Activated naive CD4-positive, alpha-beta T cell treated with anti-CD3 and anti-CD28 coated beads, Interleukin-2, amount 50 U/mL, for 72 hours (primary cell): ENCODE results near the gene ELANE. TPM values are rescaled to one million over a fixed set of nuclear protein-coding genes. Genes with fewer than 3 reads are reported as not detected.
"Not testable (repeated sequence)": the region's sequence is repeated elsewhere in the genome, so short reads cannot be mapped to it uniquely, and the experiment has no call there.

Source experiments
- ATAC-seq, 2 donors: fragments of 150-1000 bp; cut with Tn5 transposase; 2 replicates each; pipeline ENCODE4 v1.10.0; 2021; ENCODE audit warnings: mild to moderate bottlenecking in 2 of 2, moderate library complexity in 2 of 2
- DNase-seq, 2 donors: peaks; one replicate each; pipeline ENCODE4 v3.0.0; 2021 to 2022; ENCODE audit warnings: low spot score in 2 of 2
- H3K27ac Mint-ChIP-seq, 2 donors: one replicate each; pipeline ENCODE4 v1.8.0; 2022; ENCODE audit warnings: mild to moderate bottlenecking in 2 of 2, mixed read lengths in 2 of 2
- H3K36me3 Mint-ChIP-seq, 2 donors: one replicate each; pipeline ENCODE4 v1.8.0; 2022; ENCODE audit warnings: mixed read lengths in 2 of 2
- H3K9me3 Mint-ChIP-seq, 2 donors: one replicate each; pipeline ENCODE4 v1.8.0; 2022; ENCODE audit warnings: mixed read lengths in 2 of 2
- total RNA-seq, 2 donors: library from RNA; stranded (reverse); gene quantifications; one replicate each; pipeline ENCODE4 v1.2.3, GENCODE V29; 2022

Gene ELANE
- total RNA-seq, 2 donors from 2014 or later, result not detected

GRCh38 chr19:812049-812746 is 39.9 kb upstream of the ELANE start:
- peak overlapping the region in 1 of 2 donors; percentile 95 for H3K27ac Mint-ChIP-seq
- peaks cover 9 to 39% of the 10 kb centered on the region in 2 donors for H3K36me3 Mint-ChIP-seq
- peaks cover 5 to 14% of the 10 kb centered on the region in 2 donors for H3K9me3 Mint-ChIP-seq
- ATAC-seq (peak in 1 of 2 donors; percentile 1), DNase-seq (no peak)

- Mint-ChIP-seq H3K27ac (no peak overlapping the region), H3K36me3 (peaks cover 3 to 34% of the 10 kb centered on the region in 2 donors), H3K9me3 (peaks cover 5 to 14% of the 10 kb centered on the region in 2 donors)
- no peak for DNase-seq
- peak in 1 of 2 donors; percentile 0 for ATAC-seq
Observed at GRCh38 chr19:812747-813218, 39.3 kb upstream of the ELANE start.

DNA sequence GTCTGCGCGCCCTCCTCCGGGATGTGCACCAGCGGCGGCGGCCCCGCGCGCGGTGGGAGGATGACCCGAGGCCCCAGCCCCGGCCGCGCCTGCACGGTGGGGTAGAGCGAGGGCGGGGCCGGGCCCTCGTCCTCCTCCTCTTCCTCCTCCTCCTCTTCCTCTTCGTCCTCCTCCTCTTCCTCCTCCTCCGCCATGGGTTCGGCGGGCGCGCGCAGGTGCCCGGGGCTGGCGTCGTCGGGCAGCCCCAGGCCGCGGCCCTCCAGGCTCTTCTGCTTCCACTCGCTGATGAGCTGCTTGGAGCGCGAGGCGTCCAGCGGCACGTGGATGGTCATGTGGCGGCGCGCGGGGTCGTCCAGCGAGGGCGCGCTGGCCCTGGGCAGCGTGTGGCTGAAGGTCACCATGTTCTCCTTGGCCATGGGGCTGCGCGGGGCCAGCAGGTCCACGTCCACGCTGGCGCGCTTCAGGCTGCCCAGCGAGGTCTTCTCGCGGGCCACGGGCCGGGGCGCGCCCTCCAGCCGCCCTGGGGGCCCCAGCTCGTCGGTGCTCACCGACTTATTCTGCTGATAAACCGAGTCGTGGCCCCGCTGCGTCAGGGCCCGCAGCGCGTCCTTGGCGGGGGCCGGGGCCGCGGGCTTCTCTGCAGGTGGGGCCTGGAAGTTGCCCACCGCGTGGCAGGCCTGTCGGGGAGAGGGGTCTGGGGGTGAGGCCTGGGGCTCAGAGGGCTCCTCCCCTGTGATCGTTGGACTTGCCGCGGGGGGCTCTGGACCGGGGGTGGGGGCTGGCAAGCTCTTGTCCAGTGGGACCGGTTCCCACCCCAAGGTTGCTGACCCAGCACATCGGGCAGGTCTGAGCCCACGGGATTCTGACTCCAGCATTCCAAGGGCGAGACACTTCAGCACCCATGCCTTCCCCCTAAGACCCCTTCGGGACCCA is 38.6 kb upstream of the ELANE start:
- H3K9me3 Mint-ChIP-seq, result peaks cover 5 to 14% of the 10 kb centered on the region in 2 donors
- no peak for DNase-seq
- peaks cover 0 to 31% of the 10 kb centered on the region in 2 donors for H3K36me3 Mint-ChIP-seq
- ATAC-seq, result peak; percentile 1 to 5
- H3K27ac Mint-ChIP-seq, result peak overlapping the region; percentile 50 to 82

DNA sequence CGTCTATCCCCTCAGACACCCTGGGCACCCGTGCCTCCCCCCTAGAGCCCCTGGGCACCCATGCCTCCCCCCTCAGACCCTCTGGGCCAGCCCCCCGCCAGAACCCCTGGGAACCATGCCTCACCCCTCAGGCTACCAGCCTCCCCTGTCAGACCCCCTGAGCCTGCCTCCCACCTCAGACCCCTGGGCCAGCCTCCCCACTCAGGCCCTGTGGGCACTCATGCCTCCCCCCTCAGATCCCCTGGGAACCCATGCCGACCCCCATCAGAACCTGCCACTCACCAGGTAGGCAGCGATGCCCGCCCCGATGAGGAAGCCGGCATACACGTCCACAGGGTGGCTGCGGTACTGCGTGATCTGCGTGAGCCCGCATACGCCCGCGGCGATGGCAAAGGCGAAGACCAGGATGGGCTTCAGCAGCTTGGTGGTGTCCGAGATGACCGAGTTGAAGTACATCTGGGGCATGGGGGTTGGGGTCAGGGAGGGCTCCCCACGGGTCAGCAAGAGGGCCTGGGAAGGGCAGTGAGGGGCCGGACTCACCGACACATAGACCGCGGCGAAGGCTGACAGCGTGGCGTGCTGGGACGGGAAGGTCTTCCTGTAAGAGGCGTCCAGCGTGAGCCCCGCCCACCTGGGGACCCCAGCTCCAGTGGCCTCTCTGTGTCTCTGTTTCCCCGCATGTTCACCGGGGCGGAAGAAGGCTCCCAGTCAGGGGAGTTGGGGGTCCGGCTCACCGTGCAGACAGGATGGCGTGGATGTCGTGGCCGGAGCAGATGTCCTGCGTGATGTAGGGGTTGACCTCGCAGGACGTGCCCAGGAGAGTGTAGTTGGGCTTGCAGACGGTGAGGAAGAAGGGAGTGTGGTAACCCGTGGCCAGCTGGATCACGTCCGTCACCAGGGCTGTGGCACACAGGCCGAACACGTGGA is 37.7 kb upstream of the ELANE start:
- peaks cover 5 to 14% of the 10 kb centered on the region in 2 donors for H3K9me3 Mint-ChIP-seq
- peak overlapping the region; percentile 82 to 93 for H3K27ac Mint-ChIP-seq
- DNase-seq (peak in 1 of 2 donors; percentile 24), ATAC-seq (peak; percentile 2 to 23)
- H3K36me3 Mint-ChIP-seq, result peaks cover 0 to 30% of the 10 kb centered on the region in 2 donors

DNA sequence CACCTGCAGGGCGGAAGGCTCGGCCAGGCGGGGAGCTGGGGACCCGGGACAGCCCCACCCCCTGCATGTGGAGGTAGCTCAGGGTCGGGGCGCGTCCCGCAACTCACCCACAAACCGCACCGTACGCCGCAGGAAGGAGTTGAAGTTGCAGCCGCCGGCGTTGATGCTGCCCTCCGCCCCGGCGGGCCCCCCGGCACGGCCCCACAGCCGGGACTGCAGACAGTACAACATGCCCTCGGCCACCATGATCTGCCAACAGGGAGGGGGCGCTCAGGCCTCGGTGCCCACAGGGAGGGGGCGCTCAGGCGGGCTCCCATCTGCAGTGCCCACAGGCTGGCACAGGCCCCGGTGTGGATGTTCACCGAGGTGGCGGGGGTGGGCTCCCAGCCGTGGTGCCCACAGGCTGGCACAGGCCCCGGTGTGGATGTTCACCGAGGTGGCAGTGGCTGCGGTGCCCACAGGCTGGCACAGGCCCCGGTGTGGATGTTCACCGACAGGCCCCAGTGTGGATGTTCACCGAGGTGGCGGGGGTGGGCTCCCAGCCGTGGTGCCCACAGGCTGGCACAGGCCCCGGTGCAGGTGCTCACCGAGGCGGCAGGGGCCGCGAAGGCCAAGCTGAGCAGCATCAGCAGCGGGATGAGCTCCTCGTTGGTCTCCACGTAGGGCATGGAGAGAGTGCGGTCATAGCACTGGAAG is 36.9 kb upstream of the ELANE start:
- ATAC-seq, result peak; percentile 10 to 25

GRCh38 chr19:815775-816499 is 36.2 kb upstream of the ELANE start:
- DNase-seq (no peak), ATAC-seq (peak; percentile 9 to 10)
- Mint-ChIP-seq H3K36me3 (peaks cover 0 to 17% of the 10 kb centered on the region in 2 donors), H3K27ac (peak overlapping the region; percentile 65 to 74), H3K9me3 (peaks cover 5 to 14% of the 10 kb centered on the region in 2 donors)

More for the DNA sequence above, 36.9 kb upstream of the ELANE start:
- peak overlapping the region; percentile 82 to 93 for H3K27ac Mint-ChIP-seq
- H3K9me3 Mint-ChIP-seq, result peaks cover 5 to 14% of the 10 kb centered on the region in 2 donors
- H3K36me3 Mint-ChIP-seq, result peaks cover 0 to 23% of the 10 kb centered on the region in 2 donors
- DNase-seq, result no peak

DNA sequence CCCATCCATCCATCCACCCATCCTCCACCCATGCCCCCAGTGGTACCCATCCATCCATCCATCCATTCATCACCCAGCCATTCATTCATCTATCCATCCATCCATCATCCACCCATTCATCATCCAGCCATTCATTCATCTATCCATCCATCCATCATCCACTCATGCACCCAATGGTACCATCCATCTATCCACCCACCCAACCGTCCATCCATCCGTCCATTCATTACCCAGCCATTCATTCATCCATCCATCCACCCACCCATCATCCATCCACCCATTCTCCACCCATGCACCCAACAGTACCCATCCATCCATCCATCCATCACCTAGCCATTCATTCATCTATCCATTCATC is 35.6 kb upstream of the ELANE start:
- H3K27ac Mint-ChIP-seq, result peak overlapping the region; percentile 2 to 74
- ATAC-seq, result no peak
- DNase-seq, result no peak
- peaks cover 0 to 17% of the 10 kb centered on the region in 2 donors for H3K36me3 Mint-ChIP-seq
- peaks cover 5 to 14% of the 10 kb centered on the region in 2 donors for H3K9me3 Mint-ChIP-seq

GRCh38 chr19:820212-820611 is 31.9 kb upstream of the ELANE start:
- not testable (repeated sequence) for H3K36me3 Mint-ChIP-seq, H3K27ac Mint-ChIP-seq, DNase-seq, ATAC-seq
- H3K9me3 Mint-ChIP-seq, result peaks cover 5 to 14% of the 10 kb centered on the region in 2 donors

DNA sequence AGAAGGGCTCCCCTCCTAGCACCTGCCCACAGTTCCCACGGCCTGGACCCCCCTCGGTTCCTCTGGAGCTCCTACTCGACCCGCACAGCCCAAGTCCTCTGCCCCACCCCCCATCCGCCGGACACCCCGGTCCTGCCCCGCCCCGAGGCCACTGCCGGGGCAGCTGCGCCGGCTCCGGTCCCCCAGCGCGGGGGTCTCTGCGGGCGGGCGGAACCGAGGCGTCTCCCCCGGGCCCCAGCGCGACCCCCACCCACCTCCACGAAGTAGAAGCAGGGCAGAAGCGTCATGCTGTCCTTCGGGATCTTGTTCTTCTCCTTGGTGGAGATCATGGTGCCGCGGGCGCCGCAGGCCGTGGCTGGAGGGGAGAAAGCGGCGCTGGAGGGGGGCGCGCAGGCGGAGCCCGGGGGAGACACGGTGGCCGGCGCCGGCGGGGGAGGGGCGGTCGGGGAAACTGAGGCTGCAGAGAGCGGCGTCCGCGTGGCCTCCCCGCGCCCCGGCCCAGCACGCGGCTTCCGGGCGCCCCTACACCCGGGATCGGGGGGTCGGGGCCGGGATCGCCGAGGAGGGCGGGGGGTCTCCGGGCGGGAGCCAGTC is 30.8 kb upstream of the ELANE start:
- peak in 1 of 2 donors; percentile 5 for ATAC-seq
- Mint-ChIP-seq H3K9me3 (peaks cover 4 to 7% of the 10 kb centered on the region in 2 donors), H3K36me3 (no peaks in the 10 kb centered on the region), H3K27ac (no peak overlapping the region)
- no peak for DNase-seq

- Mint-ChIP-seq H3K9me3 (peaks cover 0 to 1% of the 10 kb centered on the region in 2 donors), H3K36me3 (no peaks in the 10 kb centered on the region), H3K27ac (no peak within 1 kb of the TSS)
- ATAC-seq, result peak in 1 of 2 donors; percentile 6
- no peak for DNase-seq
Observed at GRCh38 chr19:821825-822503, 30.1 kb upstream of the ELANE start, which contains the start of gene PLPPR3. PLPPR3 (minus strand) TSS chr19:821955; CDS start chr19:821559, 396 bp downstream.

DNA sequence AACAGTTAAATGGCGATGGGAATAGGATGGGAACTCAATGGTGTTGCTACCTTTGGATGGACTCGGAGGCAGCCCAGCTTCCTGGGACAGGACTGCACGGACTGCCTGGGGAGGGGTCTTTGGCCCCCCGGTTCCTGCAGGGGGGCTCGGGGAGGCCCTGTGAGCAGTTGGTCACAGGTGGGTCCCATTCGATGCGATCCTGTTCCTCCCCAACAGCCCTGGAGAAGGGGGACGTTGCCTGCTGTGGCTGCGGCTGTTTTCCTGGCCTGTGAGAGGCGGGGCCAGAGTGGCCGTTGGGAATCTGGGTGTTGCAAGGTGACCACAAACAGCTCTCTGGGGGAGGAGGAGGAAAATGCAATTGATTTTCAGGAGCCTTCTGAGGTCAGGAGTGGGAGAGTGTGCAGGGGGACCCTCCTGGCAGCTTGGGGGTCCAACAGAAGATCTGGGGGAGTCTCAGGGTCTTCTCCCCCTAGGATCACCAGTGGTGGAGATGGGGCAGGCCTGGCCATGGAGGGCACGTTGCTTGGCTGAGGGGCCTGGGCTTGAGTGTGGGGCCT is 28.5 kb upstream of the ELANE start:
- DNase-seq (no peak), ATAC-seq (no peak)
- Mint-ChIP-seq H3K36me3 (no peaks in the 10 kb centered on the region), H3K9me3 (no peaks in the 10 kb centered on the region), H3K27ac (no peak overlapping the region)

- H3K27ac Mint-ChIP-seq, result no peak overlapping the region
- no peak for ATAC-seq
- DNase-seq, result no peak
- no peaks in the 10 kb centered on the region for H3K36me3 Mint-ChIP-seq
- no peaks in the 10 kb centered on the region for H3K9me3 Mint-ChIP-seq
Observed at GRCh38 chr19:824885-825284, 27.2 kb upstream of the ELANE start.

DNA sequence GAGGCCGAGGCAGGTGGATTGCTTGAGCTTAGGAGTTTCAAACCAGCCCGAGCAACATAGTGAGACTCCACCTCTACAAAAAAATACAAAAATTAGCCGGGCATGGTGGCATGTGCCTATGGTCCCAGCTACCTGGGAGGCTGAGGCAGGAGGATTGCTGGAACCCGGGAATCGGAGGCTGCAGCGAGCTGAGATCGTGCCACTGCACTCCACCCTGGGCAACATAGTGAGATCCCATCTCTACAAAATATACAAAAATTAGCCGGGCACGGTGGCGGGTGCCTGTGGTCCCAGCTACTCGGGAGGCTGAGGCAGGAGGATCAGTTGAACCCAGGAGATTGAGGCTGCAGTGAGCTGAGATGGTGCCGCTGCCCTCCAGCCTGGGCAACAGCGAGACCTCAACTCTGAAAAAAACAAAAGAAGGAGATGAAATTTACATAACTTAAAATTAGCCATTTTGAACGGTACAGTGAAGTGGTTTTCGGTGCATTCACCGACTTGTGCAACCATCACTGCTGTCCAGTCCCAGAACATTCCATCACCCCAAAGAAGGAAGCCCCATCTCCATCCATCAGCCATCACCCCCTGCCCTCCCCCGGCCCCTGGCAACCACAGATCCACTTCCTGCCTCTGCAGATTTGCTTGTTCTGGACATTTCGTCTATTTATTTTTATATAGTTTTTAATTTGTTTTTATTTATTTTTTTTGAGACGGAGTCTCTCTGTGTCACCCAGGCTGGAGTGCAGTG is 26.0 kb upstream of the ELANE start:
- DNase-seq, result no peak
- Mint-ChIP-seq H3K9me3 (no peaks in the 10 kb centered on the region), H3K27ac (no peak overlapping the region), H3K36me3 (no peaks in the 10 kb centered on the region)
- ATAC-seq, result no peak
